Mesendoderm (in vitro differentiated cells): ENCODE data around the gene DPPA5.

ENCODE experiments used
- DNase-seq: peaks from one replicate; pipeline ENCODE4 v3.0.0; 2013
- H2AK5ac ChIP-seq: 2 replicates; pipeline ENCODE4 v1.6.1; 2013; ENCODE audit warnings: low read length, inconsistent platforms
- H2BK120ac ChIP-seq: 2 replicates; pipeline ENCODE4 v1.6.1; 2013; ENCODE audit warnings: low read depth, mild to moderate bottlenecking, low read length, moderate library complexity, mixed read lengths
- H2BK15ac ChIP-seq: replicated peaks from 2 replicates; pipeline ENCODE4 v1.6.1; 2013; ENCODE audit warnings: low read depth, mild to moderate bottlenecking, moderate library complexity
- H2BK5ac ChIP-seq: 2 replicates; pipeline ENCODE4 v1.6.1; 2013; ENCODE audit warnings: low read length, inconsistent platforms
- H3K18ac ChIP-seq: 2 replicates; pipeline ENCODE4 v1.6.1; 2013; ENCODE audit warnings: mild to moderate bottlenecking, low read length, mixed read lengths
- H3K23ac ChIP-seq: one replicate; pipeline ENCODE4 v1.6.1; 2013; ENCODE audit warnings: low read length
- H3K27ac ChIP-seq: 2 replicates; pipeline ENCODE4 v1.5.1; 2013; ENCODE audit warnings: low read depth, mild to moderate bottlenecking, inconsistent platforms, low read length, moderate library complexity
- H3K27me3 ChIP-seq: 2 replicates; pipeline ENCODE4 v1.6.1; 2013; ENCODE audit warnings: low read length, control low read depth, mild to moderate bottlenecking, inconsistent platforms; ENCODE audit not compliant: insufficient read depth, poor library complexity
- H3K36me3 ChIP-seq: 2 replicates; pipeline ENCODE4 v1.6.1; 2013; ENCODE audit warnings: low read length, inconsistent platforms; ENCODE audit not compliant: control insufficient read depth, insufficient read depth
- H3K4ac ChIP-seq: one replicate; pipeline ENCODE4 v1.6.1; 2013; ENCODE audit warnings: low read depth, mild to moderate bottlenecking, low read length, moderate library complexity
- H3K4me1 ChIP-seq: 2 replicates; pipeline ENCODE4 v1.6.1; 2013; ENCODE audit warnings: low read depth, low read length, inconsistent platforms; ENCODE audit not compliant: control insufficient read depth
- H3K4me2 ChIP-seq: 2 replicates; pipeline ENCODE4 v1.6.1; 2013; ENCODE audit warnings: low read length
- H3K4me3 ChIP-seq: 2 replicates; pipeline ENCODE4 v1.5.1; 2013; ENCODE audit warnings: mild to moderate bottlenecking, low read length
- H3K56ac ChIP-seq: one replicate; pipeline ENCODE4 v1.6.1; 2013; ENCODE audit warnings: low read length
- H3K79me1 ChIP-seq: 2 replicates; pipeline ENCODE4 v1.6.1; 2013; ENCODE audit warnings: low read length, inconsistent platforms
- H3K79me2 ChIP-seq: 2 replicates; pipeline ENCODE4 v1.6.1; 2013; ENCODE audit warnings: mild to moderate bottlenecking, low read length; ENCODE audit not compliant: control insufficient read depth, insufficient read depth
- H3K9ac ChIP-seq: 2 replicates; pipeline ENCODE4 v1.6.1; 2013; ENCODE audit warnings: low read length, inconsistent platforms
- H4K5ac ChIP-seq: one replicate; pipeline ENCODE4 v1.6.1; 2013; ENCODE audit warnings: low read length
- H4K8ac ChIP-seq: one replicate; pipeline ENCODE4 v1.6.1; 2013; ENCODE audit warnings: low read depth, mild to moderate bottlenecking, control low read depth, low read length, moderate library complexity
- WGBS: extraction: QIAGEN DNeasy Blood & Tissue Kit; methylation state at CpG from one replicate; pipeline ENCODE4 v1.1.7; 2013; ENCODE audit warnings: low lambda C conversion rate, missing lambda C conversion rate; ENCODE audit not compliant: insufficient coverage; ENCODE audit errors: extremely low coverage; 5-methylcytosine and 5-hydroxymethylcytosine counted together

DPPA5 gene

GRCh38 chr6:73342174-73342573 lies 11.9 kb downstream of the DPPA5 start:
- no peaks in the 10 kb centered on the region for H3K27me3 ChIP-seq
- H2BK15ac ChIP-seq: no peak overlapping the region
- H3K4ac ChIP-seq: no peak overlapping the region
- H3K79me1 ChIP-seq: no peaks in the 10 kb centered on the region
- H4K5ac ChIP-seq: no peak overlapping the region
- no peak overlapping the region for H2BK5ac ChIP-seq
- DNase-seq: no peak
- H3K36me3 ChIP-seq: no peaks in the 10 kb centered on the region
- WGBS: no CpG with 5 or more reads among the region's 5 CpGs
- no peak overlapping the region for H2BK120ac ChIP-seq
- no peak overlapping the region for H3K23ac ChIP-seq
- no peaks in the 10 kb centered on the region for H3K79me2 ChIP-seq
- H3K4me3 ChIP-seq: no peak overlapping the region
- no peak overlapping the region for H3K27ac ChIP-seq
- H3K18ac ChIP-seq: no peak overlapping the region
- no peak overlapping the region for H3K9ac ChIP-seq
- H3K56ac ChIP-seq: no peak overlapping the region
- H2AK5ac ChIP-seq: no peak overlapping the region
- no peak overlapping the region for H3K4me2 ChIP-seq
- H4K8ac ChIP-seq: no peak overlapping the region
- H3K4me1 ChIP-seq: no peaks in the 10 kb centered on the region

- no peak for DNase-seq
Measured at GRCh38 chr6:73341335-73341734, 12.7 kb downstream of the DPPA5 start.

DNA sequence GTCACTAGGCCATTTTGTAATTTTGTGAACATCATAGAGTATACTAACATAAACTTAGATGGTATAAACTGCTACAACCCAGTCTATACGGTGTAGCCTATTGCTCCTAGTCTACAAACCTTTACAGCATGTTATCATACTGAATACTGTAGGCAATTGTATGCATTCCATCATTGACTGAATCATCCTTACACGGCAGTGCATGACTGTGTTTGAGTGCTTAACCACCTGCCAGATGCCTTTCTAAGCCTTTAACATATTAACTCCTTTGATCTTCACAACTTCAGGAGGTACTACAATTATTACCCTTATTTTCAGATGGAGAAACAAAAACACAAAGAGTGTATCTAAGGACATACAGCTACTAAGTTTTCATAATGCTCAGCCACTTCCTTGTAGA lies 14.0 kb downstream of the DPPA5 start:
- H3K27me3 ChIP-seq: no peaks in the 10 kb centered on the region
- H3K27ac ChIP-seq: no peak overlapping the region
- no CpG with 5 or more reads among the region's 2 CpGs for WGBS
- H3K79me1 ChIP-seq: no peaks in the 10 kb centered on the region
- no peak overlapping the region for H2BK120ac ChIP-seq
- H3K18ac ChIP-seq: no peak overlapping the region
- H2BK15ac ChIP-seq: no peak overlapping the region
- no peak overlapping the region for H4K8ac ChIP-seq
- DNase-seq: no peak
- H3K4me1 ChIP-seq: no peaks in the 10 kb centered on the region
- no peak overlapping the region for H3K9ac ChIP-seq
- no peak overlapping the region for H2AK5ac ChIP-seq
- no peak overlapping the region for H3K4ac ChIP-seq
- no peaks in the 10 kb centered on the region for H3K79me2 ChIP-seq
- H4K5ac ChIP-seq: no peak overlapping the region
- no peak overlapping the region for H2BK5ac ChIP-seq
- H3K36me3 ChIP-seq: no peaks in the 10 kb centered on the region
- H3K4me3 ChIP-seq: no peak overlapping the region
- H3K23ac ChIP-seq: no peak overlapping the region
- no peak overlapping the region for H3K4me2 ChIP-seq
- no peak overlapping the region for H3K56ac ChIP-seq

More at GRCh38 chr6:73341335-73341734, 12.7 kb downstream of the DPPA5 start:
- H4K8ac ChIP-seq: no peak overlapping the region
- H3K18ac ChIP-seq: no peak overlapping the region
- no peak overlapping the region for H2AK5ac ChIP-seq
- no peaks in the 10 kb centered on the region for H3K27me3 ChIP-seq
- WGBS: no CpG with 5 or more reads among the region's 1 CpG
- H3K56ac ChIP-seq: no peak overlapping the region
- no peak overlapping the region for H3K4me3 ChIP-seq
- H2BK15ac ChIP-seq: no peak overlapping the region
- H2BK120ac ChIP-seq: no peak overlapping the region
- H4K5ac ChIP-seq: no peak overlapping the region
- H3K27ac ChIP-seq: no peak overlapping the region
- no peak overlapping the region for H3K23ac ChIP-seq
- H3K4me2 ChIP-seq: no peak overlapping the region
- no peaks in the 10 kb centered on the region for H3K79me1 ChIP-seq
- H3K4ac ChIP-seq: no peak overlapping the region
- H3K4me1 ChIP-seq: no peaks in the 10 kb centered on the region
- no peaks in the 10 kb centered on the region for H3K79me2 ChIP-seq
- H3K9ac ChIP-seq: no peak overlapping the region
- no peak overlapping the region for H2BK5ac ChIP-seq
- no peaks in the 10 kb centered on the region for H3K36me3 ChIP-seq

GRCh38 chr6:73339340-73339739 lies 14.7 kb downstream of the DPPA5 start:
- Histone ChIP-seq H3K18ac (no peak overlapping the region), H3K36me3 (no peaks in the 10 kb centered on the region), H2BK15ac (no peak overlapping the region), H2BK120ac (no peak overlapping the region), H3K27me3 (no peaks in the 10 kb centered on the region), H3K79me2 (no peaks in the 10 kb centered on the region), H3K4ac (no peak overlapping the region), H3K4me1 (no peaks in the 10 kb centered on the region), H3K27ac (no peak overlapping the region), H3K4me2 (no peak overlapping the region), H2BK5ac (no peak overlapping the region), H4K8ac (no peak overlapping the region), H3K79me1 (no peaks in the 10 kb centered on the region), H3K56ac (no peak overlapping the region), H4K5ac (no peak overlapping the region), H3K9ac (no peak overlapping the region), H3K4me3 (no peak overlapping the region), H2AK5ac (no peak overlapping the region), H3K23ac (no peak overlapping the region)
- no CpG with 5 or more reads among the region's 3 CpGs for WGBS
- peak; percentile 48 for DNase-seq

- H4K8ac ChIP-seq: no peak overlapping the region
- no peak overlapping the region for H2BK15ac ChIP-seq
- no peak overlapping the region for H3K23ac ChIP-seq
- H3K79me2 ChIP-seq: no peaks in the 10 kb centered on the region
- H3K56ac ChIP-seq: no peak overlapping the region
- WGBS: no CpG with 5 or more reads among the region's 3 CpGs
- no peak overlapping the region for H2AK5ac ChIP-seq
- no peak overlapping the region for H3K4me2 ChIP-seq
- no peak overlapping the region for H4K5ac ChIP-seq
- H3K4me3 ChIP-seq: no peak overlapping the region
- H3K27me3 ChIP-seq: no peaks in the 10 kb centered on the region
- H3K4ac ChIP-seq: no peak overlapping the region
- no peak overlapping the region for H3K9ac ChIP-seq
- H3K27ac ChIP-seq: no peak overlapping the region
- H3K4me1 ChIP-seq: no peaks in the 10 kb centered on the region
- no peak overlapping the region for H2BK120ac ChIP-seq
- no peak for DNase-seq
- H3K36me3 ChIP-seq: no peaks in the 10 kb centered on the region
- no peak overlapping the region for H2BK5ac ChIP-seq
- no peak overlapping the region for H3K18ac ChIP-seq
- H3K79me1 ChIP-seq: no peaks in the 10 kb centered on the region
Measured at GRCh38 chr6:73329201-73329600, 24.9 kb downstream of the DPPA5 start.

DNA sequence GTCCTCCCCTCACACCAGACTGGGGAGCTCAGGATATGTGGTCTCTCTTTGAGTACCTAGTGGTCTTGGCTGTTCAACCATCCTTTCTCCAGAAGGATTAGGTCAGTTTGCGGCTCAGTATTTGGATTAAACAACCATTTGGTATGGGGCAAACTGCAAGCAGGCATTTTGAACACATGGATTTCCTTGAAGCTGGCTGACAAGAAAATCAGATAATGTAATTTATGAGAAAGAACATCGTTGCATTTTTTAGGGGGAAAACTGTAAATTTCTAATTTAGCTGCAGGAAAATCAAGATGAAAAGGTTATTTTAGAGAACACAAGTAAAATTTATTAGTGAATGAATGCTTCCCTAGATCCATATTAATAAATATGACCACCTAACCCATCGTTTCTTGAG lies 25.3 kb downstream of the DPPA5 start:
- Histone ChIP-seq H3K4me1 (no peaks in the 10 kb centered on the region), H3K36me3 (no peaks in the 10 kb centered on the region), H3K18ac (no peak overlapping the region), H2BK15ac (no peak overlapping the region), H2BK5ac (no peak overlapping the region), H3K4me2 (no peak overlapping the region), H3K79me1 (no peaks in the 10 kb centered on the region), H2AK5ac (no peak overlapping the region), H3K4me3 (no peak overlapping the region), H3K27ac (no peak overlapping the region), H3K23ac (no peak overlapping the region), H3K9ac (no peak overlapping the region), H4K5ac (no peak overlapping the region), H3K27me3 (no peaks in the 10 kb centered on the region), H3K56ac (no peak overlapping the region), H2BK120ac (no peak overlapping the region), H4K8ac (no peak overlapping the region), H3K4ac (no peak overlapping the region), H3K79me2 (no peaks in the 10 kb centered on the region)
- no CpG with 5 or more reads among the region's 3 CpGs for WGBS
- no peak for DNase-seq
